NOMO-1 treated with DMSO at 0.1 percent for 48 hours (cell line): Measurements from ENCODE around the gene ABCF2.

ENCODE experiments used
- DNase-seq: peaks from one replicate; lab custom pipeline; 2025; ENCODE audit not compliant: unreplicated experiment; lab: John Stamatoyannopoulos, UW

ABCF2 gene

GRCh38 chr7:151195616-151196450 is 31.2 kb downstream of the ABCF2 start:
- DNase-seq = no peak

- DNase-seq = no peak
These were observed 32.8 kb downstream of the ABCF2 start for GRCh38 chr7:151194188-151194587.

GRCh38 chr7:151193203-151193978 is 33.6 kb downstream of the ABCF2 start:
- no peak for DNase-seq

GRCh38 chr7:151192002-151192539 is 34.9 kb downstream of the ABCF2 start:
- no peak for DNase-seq

- DNase-seq = no peak
These were observed 35.5 kb downstream of the ABCF2 start for GRCh38 chr7:151191544-151191943.

- DNase-seq = no peak
These were observed 38.0 kb downstream of the ABCF2 start for GRCh38 chr7:151189038-151189437.

- DNase-seq = no peak
These were observed 38.8 kb downstream of the ABCF2 start for GRCh38 chr7:151188252-151188542.

GRCh38 chr7:151187409-151188251 is 39.4 kb downstream of the ABCF2 start:
- DNase-seq = no peak

- DNase-seq = no peak
These were observed 40.2 kb downstream of the ABCF2 start, which contains the start of gene ASB10 for GRCh38 chr7:151186640-151187408. Gene ASB10, minus strand, starts transcription at chr7:151187250. Its CDS starts 120 bp downstream, at chr7:151187130.

- DNase-seq = no peak
These were observed 41.0 kb downstream of the ABCF2 start for GRCh38 chr7:151185762-151186639.

- no peak for DNase-seq
These were observed 46.0 kb downstream of the ABCF2 start for GRCh38 chr7:151181011-151181431.

GRCh38 chr7:151179946-151180345 is 47.1 kb downstream of the ABCF2 start:
- DNase-seq = no peak

GRCh38 chr7:151179287-151179860 is 47.6 kb downstream of the ABCF2 start:
- DNase-seq = no peak

- no peak for DNase-seq
These were observed 48.2 kb downstream of the ABCF2 start for GRCh38 chr7:151178831-151179230.

- DNase-seq = no peak
These were observed 48.8 kb downstream of the ABCF2 start for GRCh38 chr7:151178236-151178635.

GRCh38 chr7:151177310-151177709 is 49.7 kb downstream of the ABCF2 start:
- DNase-seq = no peak

- DNase-seq = no peak
These were observed 50.6 kb downstream of the ABCF2 start for GRCh38 chr7:151176401-151176800.

GRCh38 chr7:151175793-151176311 is 51.2 kb downstream of the ABCF2 start:
- DNase-seq = no peak
